Activated CD4-positive, alpha-beta T cell treated with anti-CD3 and anti-CD28 coated beads for 1 hour (primary cell): Measurements from ENCODE around the gene CACTIN.

Source experiments
- DNase-seq: peaks from one replicate; pipeline ENCODE4 v3.0.0-alpha.2; 2020

The CACTIN gene

GRCh38 chr19:3608079-3608641 is 18.4 kb downstream of the CACTIN start:
- DNase-seq = no peak

- no peak for DNase-seq
These were observed 19.1 kb downstream of the CACTIN start for GRCh38 chr19:3607303-3608078.

GRCh38 chr19:3606690-3607289 is 19.8 kb downstream of the CACTIN start, which contains the start of gene TBXA2R:
Gene TBXA2R, minus strand, starts transcription at chr19:3606875. Its CDS starts 6,241 bp downstream, at chr19:3600634.
- DNase-seq = no peak

GRCh38 chr19:3606174-3606689 is 20.4 kb downstream of the CACTIN start:
- no peak for DNase-seq

- DNase-seq = no peak
These were observed 20.8 kb downstream of the CACTIN start for GRCh38 chr19:3605770-3606169.

- DNase-seq = no peak
These were observed 21.2 kb downstream of the CACTIN start for GRCh38 chr19:3605361-3605760.

GRCh38 chr19:3604987-3605343 is 21.6 kb downstream of the CACTIN start:
- no peak for DNase-seq

GRCh38 chr19:3604227-3604986 is 22.2 kb downstream of the CACTIN start:
- DNase-seq = no peak

- DNase-seq = no peak
These were observed 23.3 kb downstream of the CACTIN start for GRCh38 chr19:3603121-3603811.

GRCh38 chr19:3601021-3601420 is 25.6 kb downstream of the CACTIN start:
- no peak for DNase-seq

- no peak for DNase-seq
These were observed 26.8 kb downstream of the CACTIN start for GRCh38 chr19:3599776-3600187.

GRCh38 chr19:3595521-3596061 is 31.0 kb downstream of the CACTIN start:
- no peak for DNase-seq

- DNase-seq = no peak
These were observed 33.4 kb downstream of the CACTIN start for GRCh38 chr19:3593156-3593555.

GRCh38 chr19:3591876-3592613 is 34.5 kb downstream of the CACTIN start:
- no peak for DNase-seq

- no peak for DNase-seq
These were observed 35.5 kb downstream of the CACTIN start for GRCh38 chr19:3590991-3591659.

- no peak for DNase-seq
These were observed 36.6 kb downstream of the CACTIN start for GRCh38 chr19:3589949-3590348.

- no peak for DNase-seq
These were observed 37.2 kb downstream of the CACTIN start for GRCh38 chr19:3589439-3589838.

GRCh38 chr19:3586707-3587346 is 39.8 kb downstream of the CACTIN start:
- DNase-seq = no peak

- DNase-seq = no peak
These were observed 40.4 kb downstream of the CACTIN start for GRCh38 chr19:3586127-3586626.
